ENCODE measurements around the gene PNMA8A. TPM values are rescaled to one million over a fixed set of nuclear protein-coding genes. Genes with fewer than 3 reads are reported as not detected.

The PNMA8A gene
- total and polyA plus RNA-seq, 2 of the 8 experiments (the other 6 are each of a cell fraction or from before 2014, with no cell fraction given): 10.0 to 22.8 TPM

GRCh38 chr19:46420056-46420455, 51.3 kb downstream of the PNMA8A start (continued):
- TF ChIP-seq CHD7 (IDR thresholded peaks at IDR 0.05; ENCODE audit: insufficient replicate concordance, low read length) (no peak), ASH2L (IDR thresholded peaks at IDR 0.05; ENCODE audit: low read length) (no peak), POLR2A (IDR thresholded peaks at IDR 0.05; ENCODE audit: control extremely low read depth in 1 of 2, low read depth in 2 of 2, low read length in 2 of 2) (no peak), RNF2 (IDR thresholded peaks at IDR 0.05; ENCODE audit: borderline replicate concordance, low read depth, low read length, missing control alignments, poor library complexity, severe bottlenecking) (no peak), TBP (IDR thresholded peaks at IDR 0.05; ENCODE audit: low read depth, low read length) (no peak), KDM5A (IDR thresholded peaks at IDR 0.05; ENCODE audit: low read length) (no peak), SP2 (IDR thresholded peaks at IDR 0.05; ENCODE audit: low read length) (no peak), BCL11A (IDR thresholded peaks at IDR 0.05; ENCODE audit: low read depth in 2 of 2, low read length in 2 of 2) (no peak), TEAD4 (IDR thresholded peaks at IDR 0.05; ENCODE audit: low read depth, low read length) (no peak)

Measured in H1 (cell line).